Keratinocyte (primary cell): Measurements from ENCODE around the gene NFYA. TPM values are rescaled to one million over a fixed set of nuclear protein-coding genes. Genes with fewer than 3 reads are reported as not detected.
A peak's percentile ranks its signal among the peaks of the same experiment; 100 is the strongest.

Experiments used
- DNase-seq: peaks from one replicate; pipeline ENCODE4 v3.0.0-alpha.2; 2011; ENCODE audit warnings: low read depth, missing footprints, low spot score
- FAIRE-seq: peaks from 2 replicates; lab custom pipeline; 2011; peaks lifted over from hg19 to GRCh38; lab: Jason Lieb, UNC
- H2AFZ ChIP-seq: 2 replicates; pipeline ENCODE4 v1.6.0; 2012; ENCODE audit warnings: low read length, control low read depth, inconsistent platforms; ENCODE audit not compliant: control insufficient read depth
- H3K27ac ChIP-seq: 2 replicates; pipeline ENCODE4 v1.5.1; 2011; ENCODE audit warnings: low read length; ENCODE audit not compliant: control insufficient read depth, insufficient read depth
- H3K27me3 ChIP-seq: 3 replicates; pipeline ENCODE4 v1.6.0; 2011; ENCODE audit warnings: low read length; ENCODE audit not compliant: control insufficient read depth, insufficient read depth; ENCODE audit errors: extremely low read depth
- H3K36me3 ChIP-seq, 2 experiments: 2 replicates in 1 of 2; 3 replicates in 1 of 2; pipeline ENCODE4 v1.5.1; 2011; ENCODE audit warnings: low read length in 2 of 2, mild to moderate bottlenecking in 1 of 2; ENCODE audit not compliant: control insufficient read depth in 2 of 2, insufficient read depth in 2 of 2; ENCODE audit errors: extremely low read depth in 1 of 2
- H3K4me1 ChIP-seq: 3 replicates; pipeline ENCODE4 v1.5.1; 2011; ENCODE audit warnings: low read length; ENCODE audit not compliant: control insufficient read depth, insufficient read depth; ENCODE audit errors: extremely low read depth
- H3K4me2 ChIP-seq: 3 replicates; pipeline ENCODE4 v1.6.0; 2011; ENCODE audit warnings: low read depth, low read length; ENCODE audit not compliant: control insufficient read depth, insufficient read depth; ENCODE audit errors: extremely low read depth
- H3K4me3 ChIP-seq, 3 experiments: fragments of 200-600 bp in 1 of 3; sonication (generic) in 1 of 3; 2 replicates in 2 of 3; 3 replicates in 1 of 3; pipeline ENCODE4 v1.5.1; 2011 to 2016; ENCODE audit warnings: low read length in 3 of 3, mild to moderate bottlenecking in 3 of 3, control low read depth in 2 of 3, inconsistent platforms in 1 of 3, low read depth in 1 of 3, mixed read lengths in 1 of 3, mixed run types in 1 of 3, moderate library complexity in 1 of 3; ENCODE audit not compliant: control insufficient read depth in 2 of 3, insufficient read depth in 2 of 3; ENCODE audit errors: extremely low read depth in 1 of 3
- H3K79me2 ChIP-seq: 2 replicates; pipeline ENCODE4 v1.6.0; 2012; ENCODE audit warnings: low read length; ENCODE audit not compliant: control insufficient read depth, insufficient read depth
- H3K9ac ChIP-seq: 3 replicates; pipeline ENCODE4 v1.6.0; 2011; ENCODE audit warnings: low read length; ENCODE audit not compliant: control insufficient read depth, insufficient read depth; ENCODE audit errors: extremely low read depth
- H3K9me1 ChIP-seq: 3 replicates; pipeline ENCODE4 v1.6.0; 2011; ENCODE audit warnings: low read length; ENCODE audit not compliant: control insufficient read depth, insufficient read depth; ENCODE audit errors: extremely low read depth
- H3K9me3 ChIP-seq: 2 replicates; pipeline ENCODE4 v1.5.1; 2012; ENCODE audit warnings: low read depth, low read length; ENCODE audit not compliant: control insufficient read depth
- H4K20me1 ChIP-seq: 3 replicates; pipeline ENCODE4 v1.6.0; 2011; ENCODE audit warnings: low read length; ENCODE audit not compliant: control insufficient read depth, insufficient read depth; ENCODE audit errors: extremely low read depth
- EZH2 ChIP-seq: IDR thresholded peaks from one replicate; pipeline ENCODE4 v1.6.1; 2012; ENCODE audit warnings: inconsistent platforms, mild to moderate bottlenecking, low read length, moderate library complexity
- dilution Hi-C: fragments of 300-500 bp; cut with MboI; formaldehyde crosslinking; loops from one replicate; pipeline ENCODE4 v1.7.0; 2020; ENCODE audit warnings: low sequenced_read_pairs; ENCODE audit not compliant: extremely low pct_ligation_motif_present
- polyA plus RNA-seq, 5 experiments: library from polyadenylated mRNA; depleted of rRNA in 3 of 5; stranded (reverse) in 3 of 5; stranded (forward) in 1 of 5; unstranded in 1 of 5; fragments of >200 nt; gene quantifications; 1 replicate in 1 of 5; 2 replicates in 3 of 5; 3 replicates in 1 of 5; pipeline versions ENCODE4 v1.2.1 to v1.2.3, GENCODE V29; 2011 to 2012; ENCODE audit warnings: missing spikeins in 2 of 5, low read depth in 1 of 5, low replicate concordance in 1 of 5
- TF ChIP-seq, protein P1 (sequence below), 3 experiments: IDR thresholded peaks in 1 of 3; conservative IDR thresholded peaks in 1 of 3; optimal IDR thresholded peaks in 1 of 3; 2 replicates in 2 of 3; 3 replicates in 1 of 3; pipeline versions ENCODE3 to v1.5.1; 2011; ENCODE audit warnings: low read length in 3 of 3, mild to moderate bottlenecking in 3 of 3, moderate library complexity in 2 of 3, control low read depth in 1 of 3, inconsistent platforms in 1 of 3; ENCODE audit not compliant: insufficient read depth in 2 of 3; ENCODE audit errors: extremely low read depth in 1 of 3

Gene NFYA
- polyA plus RNA-seq, 1 donor (not counting 4 experiments of a cell fraction or from before 2014, with no cell fraction given): 17.1 TPM

DNA sequence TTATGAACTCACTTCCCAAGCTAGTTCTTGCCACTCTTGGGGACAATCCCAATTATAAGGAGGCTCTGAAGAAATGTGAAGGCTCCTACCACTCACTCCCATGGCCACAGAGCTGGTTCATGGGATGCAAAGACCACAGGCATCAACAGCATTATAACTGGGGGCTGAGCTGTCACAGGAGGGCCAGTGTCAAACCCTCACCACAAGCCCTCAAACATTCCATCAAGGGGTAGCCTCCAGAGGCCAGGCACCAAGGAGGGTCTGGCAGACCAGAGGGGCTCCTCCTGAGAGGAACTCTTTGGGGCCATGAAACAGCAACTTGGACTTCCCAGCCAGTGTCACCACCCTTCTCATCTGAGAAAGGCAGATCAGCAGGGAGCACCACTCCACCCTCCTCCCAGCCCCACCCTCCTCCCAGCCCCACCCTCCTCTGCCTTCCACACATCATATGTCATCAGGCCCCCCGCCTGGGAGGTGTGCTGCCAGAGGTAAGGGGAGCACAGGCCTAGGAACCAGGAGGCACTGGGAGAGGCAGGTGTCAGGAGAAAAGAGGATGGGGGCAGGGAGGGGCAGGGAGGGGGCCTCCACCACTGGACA is 31.7 kb upstream of the NFYA start:
- peak overlapping the region; percentile 9 for H3K4me2 ChIP-seq
- no peak overlapping the region for H3K27ac ChIP-seq
- FAIRE-seq (no peak), DNase-seq (no peak)
- H3K4me3 ChIP-seq: no peak overlapping the region
- H3K27me3 ChIP-seq: no peaks in the 10 kb centered on the region
- no peaks in the 10 kb centered on the region for H3K79me2 ChIP-seq
- H3K36me3 ChIP-seq: no peaks in the 10 kb centered on the region
- no peaks in the 10 kb centered on the region for H3K9me1 ChIP-seq
- dilution Hi-C loops: no loop called here
- peaks cover 40% of the 10 kb centered on the region for H3K4me1 ChIP-seq
- no peak overlapping the region for H3K9ac ChIP-seq
- TF ChIP-seq, protein P1, sequence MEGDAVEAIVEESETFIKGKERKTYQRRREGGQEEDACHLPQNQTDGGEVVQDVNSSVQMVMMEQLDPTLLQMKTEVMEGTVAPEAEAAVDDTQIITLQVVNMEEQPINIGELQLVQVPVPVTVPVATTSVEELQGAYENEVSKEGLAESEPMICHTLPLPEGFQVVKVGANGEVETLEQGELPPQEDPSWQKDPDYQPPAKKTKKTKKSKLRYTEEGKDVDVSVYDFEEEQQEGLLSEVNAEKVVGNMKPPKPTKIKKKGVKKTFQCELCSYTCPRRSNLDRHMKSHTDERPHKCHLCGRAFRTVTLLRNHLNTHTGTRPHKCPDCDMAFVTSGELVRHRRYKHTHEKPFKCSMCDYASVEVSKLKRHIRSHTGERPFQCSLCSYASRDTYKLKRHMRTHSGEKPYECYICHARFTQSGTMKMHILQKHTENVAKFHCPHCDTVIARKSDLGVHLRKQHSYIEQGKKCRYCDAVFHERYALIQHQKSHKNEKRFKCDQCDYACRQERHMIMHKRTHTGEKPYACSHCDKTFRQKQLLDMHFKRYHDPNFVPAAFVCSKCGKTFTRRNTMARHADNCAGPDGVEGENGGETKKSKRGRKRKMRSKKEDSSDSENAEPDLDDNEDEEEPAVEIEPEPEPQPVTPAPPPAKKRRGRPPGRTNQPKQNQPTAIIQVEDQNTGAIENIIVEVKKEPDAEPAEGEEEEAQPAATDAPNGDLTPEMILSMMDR (optimal IDR thresholded peaks at IDR 0.05 in 1 of 3, IDR thresholded peaks at IDR 0.05 in 1 of 3, conservative IDR thresholded peaks at IDR 0.05 in 1 of 3; ENCODE audit: extremely low read depth in 1 of 3, insufficient read depth in 2 of 3, low read length in 3 of 3): no peak
- no peak for TF ChIP-seq EZH2
- no peak overlapping the region for H2AFZ ChIP-seq
- H3K9me3 ChIP-seq: no peaks in the 10 kb centered on the region
- no peaks in the 10 kb centered on the region for H4K20me1 ChIP-seq

- H3K27ac ChIP-seq: no peak within 1 kb of the TSS
Measured at GRCh38 chr6:41042226-41043055, 30.3 kb upstream of the NFYA start, which contains the start of gene TSPO2. TSPO2 (plus strand) TSS chr6:41042467; CDS start chr6:41042986, 519 bp downstream.

More at GRCh38 chr6:41042226-41043055, 30.3 kb upstream of the NFYA start, which contains the start of gene TSPO2:
- Histone ChIP-seq H2AFZ (no peak within 1 kb of the TSS), H3K4me3 (no peak within 1 kb of the TSS), H3K27me3 (no peaks in the 10 kb centered on the region), H3K4me2 (no peak within 1 kb of the TSS), H3K36me3 (no peaks in the 10 kb centered on the region), H4K20me1 (no peaks in the 10 kb centered on the region), H3K79me2 (no peaks in the 10 kb centered on the region), H3K9ac (no peak within 1 kb of the TSS), H3K9me1 (no peaks in the 10 kb centered on the region), H3K4me1 (peaks cover 26% of the 10 kb centered on the region), H3K9me3 (no peaks in the 10 kb centered on the region)
- DNase-seq (no peak), FAIRE-seq (no peak)
- TF ChIP-seq EZH2: no peak
- TF ChIP-seq, protein P1 (optimal IDR thresholded peaks at IDR 0.05 in 1 of 3, IDR thresholded peaks at IDR 0.05 in 1 of 3, conservative IDR thresholded peaks at IDR 0.05 in 1 of 3; ENCODE audit: extremely low read depth in 1 of 3, insufficient read depth in 2 of 3, low read length in 3 of 3): no peak
- dilution Hi-C loops: no loop called here
